GM21825 (cell line): ENCODE results near the gene METTL18.
"Not testable (repeated sequence)": the region's sequence is repeated elsewhere in the genome, so short reads cannot be mapped to it uniquely, and the experiment has no call there.

Experiments
- ATAC-seq: cut with Tn5 transposase; IDR thresholded peaks from one replicate; pipeline ENCODE4 v1.9.1; 2021; ENCODE audit warnings: mild to moderate bottlenecking, moderate library complexity; ENCODE audit not compliant: unreplicated experiment

METTL18 gene

DNA sequence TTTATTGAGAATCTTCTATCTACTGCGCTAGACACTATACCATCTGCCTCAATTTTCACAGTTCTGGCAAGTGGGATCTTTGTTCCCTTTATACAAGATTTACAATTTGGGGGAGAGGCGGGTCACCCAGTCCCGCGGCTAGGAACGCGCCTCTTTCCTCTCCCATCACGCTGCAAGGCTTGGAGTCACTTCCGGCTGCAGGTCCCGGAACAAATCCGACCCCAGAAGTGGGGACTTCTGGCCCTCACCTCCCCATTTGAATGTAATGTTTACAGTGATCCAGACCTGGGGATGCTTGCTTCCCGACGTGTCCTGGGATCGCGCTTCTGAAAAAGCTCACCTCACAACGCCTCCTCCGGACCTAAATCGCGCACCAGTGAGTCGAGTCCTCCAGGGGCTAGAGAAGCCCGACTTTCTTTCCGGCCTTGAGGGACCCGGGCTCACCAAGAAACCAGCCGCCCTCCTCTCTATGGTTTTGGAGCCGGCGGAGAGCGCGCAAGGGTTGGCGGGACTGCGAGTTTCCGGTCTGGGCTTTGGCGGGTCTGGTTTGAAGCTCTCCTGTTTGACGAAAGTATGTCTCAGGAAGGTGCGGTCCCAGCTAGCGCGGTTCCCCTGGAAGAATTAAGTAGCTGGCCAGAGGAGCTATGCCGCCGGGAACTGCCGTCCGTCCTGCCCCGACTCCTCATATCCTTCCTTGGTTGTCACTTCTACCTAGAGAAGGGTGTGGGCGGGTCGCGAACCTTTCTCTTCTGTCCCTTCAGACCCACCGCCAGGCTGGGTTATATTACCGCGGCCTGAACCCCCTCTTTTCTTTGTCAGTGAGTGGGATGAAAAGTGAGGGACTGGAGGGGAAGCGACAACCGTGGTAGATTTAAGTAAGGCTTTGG is at the start of gene METTL18:
TSS of gene METTL18 (minus strand) at position 378 of the 887 bp plus-strand sequence. CDS start 1,212 bp downstream, outside the sequence.
- ATAC-seq, result peak; percentile 96

DNA sequence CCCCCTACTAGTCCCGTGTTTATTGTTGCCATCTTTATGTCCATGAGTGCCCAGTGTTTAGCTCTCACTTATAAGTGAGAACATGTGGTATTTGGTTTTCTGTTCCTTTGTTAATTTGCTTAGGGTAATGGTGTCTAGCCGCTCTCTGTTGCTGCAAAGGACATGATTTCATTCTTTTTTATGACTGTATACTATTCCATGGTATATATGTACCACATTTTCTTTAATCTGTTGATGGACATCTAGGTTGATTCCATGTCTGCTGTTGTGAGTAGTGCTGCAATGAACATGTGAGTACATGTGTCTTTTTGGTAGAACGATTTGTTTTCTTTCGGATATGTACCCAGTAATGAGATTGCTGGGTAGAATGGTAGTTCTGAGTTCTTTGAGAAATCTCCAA is 44.2 kb upstream of the METTL18 start:
- no peak for ATAC-seq

DNA sequence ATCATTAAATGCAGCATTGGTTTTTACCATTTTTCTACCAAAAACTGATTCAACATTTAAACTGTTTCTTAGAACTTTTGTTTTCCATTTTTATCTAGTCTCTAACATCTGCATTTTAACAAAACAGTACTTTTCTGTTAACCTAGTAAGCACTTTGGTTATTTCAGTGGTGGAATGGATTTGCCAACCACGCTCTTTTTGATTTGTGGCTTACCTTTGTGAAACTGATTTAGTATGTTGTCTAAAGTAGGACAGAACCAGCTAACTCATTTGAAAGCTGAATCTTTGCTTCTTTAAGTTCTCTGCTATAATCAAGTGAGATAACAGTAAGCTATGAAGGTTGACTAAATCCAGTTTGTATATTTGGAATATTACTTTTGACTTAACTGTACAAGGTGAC is 41.5 kb upstream of the METTL18 start:
- ATAC-seq, result no peak

DNA sequence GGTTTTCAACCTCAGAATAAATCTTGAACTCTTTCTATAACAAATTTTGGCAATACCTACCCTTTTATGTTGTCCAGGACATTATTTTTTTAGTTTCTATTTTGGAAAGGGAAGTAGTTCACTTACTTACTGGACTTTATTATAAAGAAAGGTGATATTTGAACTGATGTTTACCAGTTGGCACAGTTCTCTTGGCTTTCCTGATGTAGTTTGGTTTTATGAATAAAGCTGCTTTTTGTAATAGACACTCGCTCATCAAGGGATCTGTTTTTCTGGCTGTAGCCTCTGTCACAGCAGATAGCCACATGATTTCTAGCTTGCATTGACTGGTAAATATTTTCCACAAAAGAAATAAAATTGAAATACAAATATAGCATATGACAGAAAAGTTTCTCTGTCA is 40.9 kb upstream of the METTL18 start:
- ATAC-seq, result no peak

DNA sequence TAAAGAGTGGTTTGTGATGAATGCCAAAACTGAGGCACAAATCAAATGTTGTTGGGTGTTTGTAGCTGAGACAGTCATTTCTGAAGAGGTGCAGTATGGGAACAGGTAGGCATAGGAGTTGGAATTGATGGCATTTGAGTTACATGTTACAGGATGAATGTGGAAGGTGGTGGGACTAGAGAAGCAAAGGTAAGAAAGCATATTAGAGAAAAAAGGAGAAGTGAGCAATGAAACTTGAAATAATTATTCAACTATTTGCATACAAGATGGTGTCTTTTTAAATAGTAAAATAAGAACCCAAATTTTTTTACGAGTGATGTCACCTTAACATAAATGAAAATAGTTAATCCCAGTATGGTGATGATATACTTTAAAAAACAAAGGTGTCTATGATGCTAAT is 40.2 kb upstream of the METTL18 start:
- ATAC-seq, result no peak

DNA sequence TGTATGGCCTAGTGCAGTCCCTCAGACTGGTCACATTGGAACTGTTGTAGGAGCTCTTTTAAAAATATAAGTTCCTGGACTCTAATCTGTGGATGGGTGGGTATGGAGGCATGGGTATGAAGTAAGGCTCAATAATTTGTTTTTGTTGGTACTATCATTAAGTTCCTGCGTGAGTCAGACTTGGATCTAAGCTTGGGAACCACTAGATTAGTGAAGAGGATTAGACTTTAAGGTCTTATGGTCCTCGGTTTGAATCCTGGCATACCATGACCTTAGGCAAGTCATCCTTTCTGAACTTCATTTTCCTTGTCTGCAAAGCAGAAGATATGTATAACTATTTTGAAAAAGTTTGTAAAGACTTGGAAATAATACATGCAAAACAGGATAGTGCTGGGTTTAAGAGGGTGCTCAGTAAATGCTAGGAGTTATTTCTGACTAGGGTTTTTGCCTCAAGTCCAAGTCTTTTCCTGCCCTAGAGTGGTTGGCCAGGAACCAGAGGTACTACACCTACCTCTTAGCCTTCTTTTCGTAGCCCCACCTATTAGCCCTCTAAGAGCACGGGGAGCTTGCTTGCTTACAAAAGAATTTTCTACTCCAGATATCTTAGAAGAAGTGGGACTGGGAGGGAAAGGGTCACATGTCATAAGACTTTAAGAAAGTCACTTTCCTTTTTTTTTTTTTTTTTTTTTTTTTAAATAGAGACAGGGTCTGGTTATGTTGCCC is 38.6 kb upstream of the METTL18 start:
- no peak for ATAC-seq

DNA sequence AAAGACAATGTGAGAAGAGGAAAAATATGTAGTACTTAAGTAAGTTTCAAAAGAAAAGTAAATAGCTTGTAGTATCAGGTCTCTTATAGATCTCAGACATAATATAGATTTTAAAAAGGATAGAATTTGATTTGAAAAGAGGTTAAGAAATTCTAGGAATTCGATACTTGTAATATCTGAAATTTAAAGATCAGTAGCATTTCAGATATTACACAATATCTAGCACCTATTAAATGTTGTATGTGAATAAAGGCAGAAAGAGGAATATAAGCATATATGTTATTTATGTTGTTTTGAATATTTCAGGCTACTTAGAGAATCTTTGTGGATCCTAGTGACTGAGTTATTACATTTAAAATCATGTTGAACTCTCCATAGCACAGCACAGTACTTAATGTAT is 35.0 kb upstream of the METTL18 start:
- no peak for ATAC-seq

DNA sequence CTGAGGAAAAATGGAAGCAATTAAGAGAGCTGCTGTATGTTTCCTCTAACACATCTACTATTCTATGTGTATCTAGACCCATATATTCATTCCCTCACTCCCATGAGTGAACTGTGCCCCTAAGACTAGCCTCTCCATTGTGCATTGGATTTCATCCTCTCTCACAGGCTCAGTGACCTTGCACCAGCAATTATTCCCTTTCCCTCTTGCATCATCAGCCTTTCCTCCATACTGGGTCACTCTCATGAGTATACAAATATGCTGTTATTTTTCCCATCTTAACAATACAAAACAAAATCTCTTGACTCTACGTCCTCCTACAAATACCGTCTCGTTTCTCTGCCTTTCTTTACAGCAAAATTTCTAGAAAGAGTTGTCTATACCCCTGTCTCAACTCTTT is 29.4 kb upstream of the METTL18 start:
- no peak for ATAC-seq

DNA sequence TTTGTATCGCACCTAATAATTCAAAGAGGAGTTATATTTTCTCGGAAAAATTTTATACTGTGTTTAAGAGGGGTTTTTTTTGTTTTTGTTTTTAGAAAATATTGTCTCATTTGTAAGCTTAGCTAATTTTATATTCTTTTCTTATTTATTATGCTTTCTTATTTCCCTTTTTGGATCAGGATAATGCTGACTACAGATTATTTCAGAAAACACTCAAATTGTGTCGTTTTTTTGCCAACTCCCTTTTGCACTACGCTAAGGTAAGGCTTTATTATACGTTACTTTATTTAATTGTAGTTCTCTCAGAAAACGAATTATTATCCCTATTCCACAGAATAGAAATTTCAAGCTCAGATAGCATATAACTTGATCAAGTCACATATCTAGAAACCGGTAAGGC is 26.8 kb upstream of the METTL18 start:
- ATAC-seq, result no peak

DNA sequence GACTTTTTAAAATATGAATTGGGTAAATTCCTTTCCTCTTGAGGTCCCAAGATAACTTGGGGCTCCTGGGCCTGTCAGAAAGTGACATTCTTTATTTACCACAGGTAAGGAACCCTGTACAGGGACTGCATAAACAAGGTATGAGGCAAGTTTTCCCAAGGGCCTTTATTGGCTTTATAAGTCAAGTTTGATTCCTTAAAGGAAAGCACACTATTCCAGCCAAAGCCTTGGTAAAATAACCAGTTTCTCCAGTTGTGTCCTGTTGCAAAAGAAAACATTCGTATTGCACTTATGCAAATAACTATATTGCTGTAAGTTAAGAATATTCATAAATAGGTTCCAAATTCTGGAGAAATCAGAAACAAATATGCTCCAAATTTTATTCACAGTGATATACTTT is 21.9 kb upstream of the METTL18 start:
- ATAC-seq, result no peak

DNA sequence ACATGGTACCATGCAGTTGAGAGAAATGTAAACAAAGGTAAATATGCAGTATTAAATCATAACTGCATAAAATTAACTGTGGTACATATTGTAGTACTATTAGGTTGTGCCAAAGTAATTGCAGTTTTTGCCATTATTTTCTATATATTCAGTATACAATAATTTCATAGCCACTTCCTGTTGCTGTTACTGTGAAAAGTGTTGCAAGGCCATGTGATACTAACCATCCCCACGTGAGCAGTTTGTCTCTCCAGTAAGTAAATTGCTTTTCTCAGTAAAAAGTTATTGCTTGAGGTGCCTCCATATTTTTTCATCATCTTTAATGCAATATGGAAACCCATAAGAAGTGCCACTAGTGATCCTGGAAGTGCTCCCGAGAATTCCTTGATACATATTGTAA is 19.6 kb upstream of the METTL18 start:
- no peak for ATAC-seq

DNA sequence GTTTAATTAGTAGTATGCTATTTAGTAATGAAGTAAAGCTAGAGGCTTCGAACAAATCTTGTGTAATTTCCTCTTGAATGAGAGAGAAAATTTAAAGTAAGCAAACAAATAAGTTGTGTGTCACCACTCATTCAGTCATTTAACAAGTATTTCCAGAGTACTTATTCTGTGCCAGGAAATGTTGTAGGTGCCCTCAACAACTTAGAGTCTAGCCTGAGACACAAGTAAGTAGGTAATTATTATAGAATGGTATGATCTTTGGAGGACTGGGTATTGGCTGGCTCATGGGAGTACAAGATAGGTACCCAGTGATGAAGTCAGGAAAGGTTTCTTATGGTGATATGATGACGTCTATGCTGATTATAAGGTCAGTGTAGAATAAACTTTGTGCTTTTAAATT is 17.4 kb upstream of the METTL18 start:
- no peak for ATAC-seq

DNA sequence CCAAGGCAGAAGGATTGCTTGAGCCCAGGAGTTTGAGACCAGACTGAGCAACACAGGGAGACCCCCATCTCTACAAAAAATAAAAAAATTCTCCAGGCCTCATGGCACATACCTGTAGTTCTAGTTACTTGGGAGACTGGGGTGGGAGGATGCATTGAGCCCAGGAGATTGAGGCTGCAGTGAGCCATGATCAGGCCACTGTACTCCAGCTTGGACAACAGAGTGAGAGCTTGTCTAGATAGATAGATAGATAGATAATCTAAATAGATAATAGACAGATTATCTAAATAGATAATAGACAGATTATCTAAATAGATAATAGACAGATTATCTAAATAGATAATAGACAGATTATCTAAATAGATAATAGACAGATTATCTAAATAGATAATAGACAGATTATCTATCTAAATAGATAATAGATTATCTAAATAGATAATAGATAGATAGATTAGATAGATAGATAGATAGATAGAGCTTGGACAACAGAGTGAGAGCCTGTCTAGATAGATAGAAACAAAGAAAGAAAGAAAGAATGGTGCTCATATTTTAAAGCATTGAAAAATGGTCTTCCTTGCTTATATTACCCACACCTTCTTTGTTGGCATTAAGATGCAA is 16.8 kb upstream of the METTL18 start:
- not testable (repeated sequence) for ATAC-seq

DNA sequence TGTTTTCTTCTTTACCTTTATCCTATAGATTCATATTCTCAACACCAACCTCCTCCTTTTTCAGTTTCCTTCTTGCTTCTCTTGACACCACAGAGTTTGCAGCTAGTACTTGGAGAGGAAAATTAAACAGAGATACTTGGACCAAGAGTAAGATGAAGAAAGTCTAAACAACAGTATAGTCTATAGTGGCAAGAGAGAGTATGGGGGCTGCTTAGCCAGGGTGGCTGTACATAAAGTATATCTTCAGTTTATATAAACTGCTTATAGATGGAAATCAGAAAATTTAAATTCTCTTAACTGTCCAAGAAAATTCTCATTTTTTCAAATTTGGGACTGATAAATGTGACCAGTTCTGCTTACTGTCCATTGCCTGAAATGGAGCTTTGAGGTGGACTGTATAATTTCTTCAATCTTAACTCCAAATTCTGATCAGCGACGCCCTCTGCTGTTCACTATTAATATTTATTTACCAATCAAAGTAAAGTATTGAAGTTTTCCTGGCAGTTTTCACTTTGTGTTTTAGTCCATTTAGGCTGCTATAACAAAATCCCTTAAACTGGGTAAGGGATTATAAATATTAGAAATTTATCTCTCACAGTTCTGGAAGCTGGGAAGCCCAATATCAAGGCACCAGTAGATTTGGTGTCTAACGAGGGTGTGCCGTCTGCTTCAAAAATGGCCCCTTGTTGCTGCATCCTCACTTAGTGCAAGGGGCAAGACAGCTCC is 14.8 kb upstream of the METTL18 start:
- no peak for ATAC-seq

DNA sequence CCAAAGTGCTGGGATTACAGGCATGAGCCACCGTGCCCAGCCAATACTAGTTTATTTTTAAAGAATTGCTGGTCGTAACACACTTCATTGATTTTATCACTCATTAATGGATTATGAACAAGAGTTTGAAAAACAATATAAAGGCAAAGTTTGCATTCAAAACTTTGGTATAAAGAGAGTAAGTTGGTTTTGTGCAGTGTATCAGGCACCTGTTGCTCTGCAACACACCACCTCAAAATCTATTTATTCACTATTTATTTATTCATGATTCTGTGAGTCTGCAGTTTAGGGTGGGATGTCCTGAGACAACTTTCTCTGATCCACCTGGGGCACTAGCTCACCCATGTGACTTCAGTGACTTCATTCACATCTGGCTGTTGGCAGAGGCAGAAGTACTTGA is 10.2 kb upstream of the METTL18 start:
- ATAC-seq, result no peak

DNA sequence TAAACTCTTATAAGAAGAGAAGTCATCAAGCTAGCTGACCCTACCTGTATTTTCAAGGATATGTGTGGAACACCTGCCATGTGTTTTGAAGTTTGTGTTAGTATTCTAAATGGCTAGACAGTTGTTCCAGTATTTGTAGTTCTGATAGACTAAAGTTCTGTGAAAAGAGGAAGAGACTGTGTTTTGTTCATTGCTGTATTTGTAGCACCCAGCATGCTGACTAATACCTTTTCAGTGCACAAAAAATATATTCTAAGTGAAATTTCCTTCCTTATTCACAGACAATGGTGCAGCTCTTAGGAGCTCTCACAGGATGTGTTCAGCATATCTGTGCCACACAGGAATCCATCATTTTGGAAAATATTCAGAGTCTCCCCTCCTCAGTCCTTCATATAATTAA is 8.2 kb upstream of the METTL18 start:
- no peak for ATAC-seq

DNA sequence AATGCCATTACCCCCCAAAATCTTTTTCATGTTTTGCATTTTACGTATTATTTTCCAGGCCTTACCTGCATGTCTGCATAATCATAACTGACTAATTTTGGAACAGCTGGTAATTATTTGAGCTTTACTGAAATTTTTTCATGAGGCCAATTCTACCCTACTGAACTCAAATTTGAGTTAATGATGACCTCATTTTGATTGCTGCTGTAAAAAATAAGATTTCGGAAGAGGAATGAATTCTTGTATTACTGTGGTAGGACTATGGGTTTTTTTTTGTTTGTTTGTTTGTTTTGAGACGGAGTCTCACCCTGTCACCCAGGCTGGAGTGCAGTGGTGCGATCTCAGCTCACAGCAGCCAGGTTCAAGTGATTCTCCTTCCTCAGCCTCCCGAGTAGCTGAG is 2.6 kb upstream of the METTL18 start:
- ATAC-seq, result no peak

DNA sequence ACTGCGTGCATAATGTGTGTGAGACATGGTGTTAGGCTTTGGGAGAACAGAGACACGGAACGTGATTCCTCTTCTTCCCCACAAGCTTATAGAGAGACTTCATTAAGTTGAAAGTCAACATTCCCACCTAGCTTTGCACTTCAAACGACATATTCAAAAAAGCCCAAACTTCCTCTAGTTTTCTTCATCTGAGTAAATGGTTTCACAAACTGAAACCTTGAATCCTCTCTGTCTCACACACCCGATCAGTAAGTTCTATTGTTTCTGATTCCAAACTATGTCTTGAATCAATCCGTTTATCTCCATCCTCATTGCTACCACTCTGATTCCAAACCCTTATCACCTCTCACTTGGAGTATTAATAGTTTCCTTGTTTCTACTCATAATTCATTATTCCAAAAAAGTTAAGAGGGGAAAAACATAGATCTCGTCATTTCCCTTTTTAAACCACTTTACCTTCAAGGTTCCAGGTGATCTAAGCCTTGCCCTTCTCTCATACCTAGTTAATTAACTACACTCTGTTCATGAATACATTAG is 1.6 kb upstream of the METTL18 start:
- no peak for ATAC-seq

DNA sequence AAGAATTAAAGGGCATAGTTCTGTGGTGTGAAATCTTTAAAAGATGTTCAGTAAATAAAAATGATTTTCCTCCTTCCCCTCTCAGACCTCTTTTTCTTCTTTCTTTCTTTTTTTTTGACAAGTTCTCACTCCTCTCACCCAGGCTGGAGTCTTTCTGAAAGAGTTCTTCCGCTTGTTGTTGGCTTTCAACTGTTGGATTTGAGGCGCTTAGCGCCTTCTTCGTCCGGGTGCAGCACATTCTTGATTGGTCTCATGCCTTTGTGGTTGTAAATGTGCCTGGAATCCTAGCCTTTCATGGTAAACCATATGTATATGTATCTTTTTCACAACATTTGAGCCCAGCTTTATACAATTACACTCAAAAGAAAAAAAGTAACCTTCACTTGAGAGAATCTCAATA is 980 bp upstream of the METTL18 start:
- ATAC-seq, result no peak

DNA sequence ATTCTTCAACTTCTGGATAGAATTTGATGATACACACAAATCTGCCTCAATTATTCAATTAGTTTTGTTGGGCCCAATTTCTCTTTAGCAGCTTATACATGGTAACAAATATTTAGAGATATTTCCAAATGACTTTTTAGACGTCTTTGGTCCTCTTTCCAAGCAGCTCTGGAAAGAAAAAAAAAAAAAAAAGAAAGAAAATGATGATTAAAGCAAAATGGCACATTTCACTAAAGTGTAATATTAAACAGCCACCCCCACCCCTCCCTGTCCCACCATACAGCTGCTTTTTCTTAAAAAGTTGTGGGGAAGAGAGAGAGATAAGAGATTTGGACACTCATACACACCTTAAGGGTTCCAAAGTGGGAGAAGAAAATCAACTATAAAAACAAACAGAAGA is 977 bp downstream of the METTL18 start:
- ATAC-seq, result no peak

DNA sequence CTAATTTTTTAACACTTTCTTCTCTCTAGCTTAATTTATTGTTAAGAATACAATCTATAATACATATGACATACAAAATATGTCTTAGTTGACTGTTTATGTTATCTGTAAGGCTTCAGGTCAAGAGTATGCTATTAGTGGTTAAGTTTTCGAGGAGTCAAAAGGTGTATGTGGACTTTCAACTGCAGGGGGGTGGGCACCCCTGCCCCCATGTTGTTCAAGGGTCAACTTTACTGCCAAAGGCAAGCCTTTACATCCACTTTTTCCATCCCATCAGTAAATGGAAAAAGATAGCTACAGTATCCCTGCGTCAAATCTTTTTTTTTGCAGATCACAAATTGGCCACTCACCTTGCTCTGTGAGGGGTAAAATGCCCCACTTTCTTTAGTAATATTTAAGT is 6.3 kb downstream of the METTL18 start:
- ATAC-seq, result no peak
